GM15510 (cell line): ENCODE measurements around the gene GSG1L.

Source experiments
- POLR2A ChIP-seq: IDR thresholded peaks from 3 replicates; pipeline ENCODE4 v1.6.1; 2011; ENCODE audit warnings: borderline replicate concordance; ENCODE audit not compliant: insufficient read length; ENCODE audit errors: extremely low read depth

Gene GSG1L

GRCh38 chr16:28000314-28001169 is 63.0 kb downstream of the GSG1L start:
- TF ChIP-seq POLR2A = no peak

GRCh38 chr16:27999687-28000086 is 63.8 kb downstream of the GSG1L start:
- no peak for TF ChIP-seq POLR2A

- TF ChIP-seq POLR2A = no peak
Measured at GRCh38 chr16:27995378-27995777, 68.1 kb downstream of the GSG1L start.

GRCh38 chr16:27994686-27995085 is 68.8 kb downstream of the GSG1L start:
- TF ChIP-seq POLR2A = no peak

DNA sequence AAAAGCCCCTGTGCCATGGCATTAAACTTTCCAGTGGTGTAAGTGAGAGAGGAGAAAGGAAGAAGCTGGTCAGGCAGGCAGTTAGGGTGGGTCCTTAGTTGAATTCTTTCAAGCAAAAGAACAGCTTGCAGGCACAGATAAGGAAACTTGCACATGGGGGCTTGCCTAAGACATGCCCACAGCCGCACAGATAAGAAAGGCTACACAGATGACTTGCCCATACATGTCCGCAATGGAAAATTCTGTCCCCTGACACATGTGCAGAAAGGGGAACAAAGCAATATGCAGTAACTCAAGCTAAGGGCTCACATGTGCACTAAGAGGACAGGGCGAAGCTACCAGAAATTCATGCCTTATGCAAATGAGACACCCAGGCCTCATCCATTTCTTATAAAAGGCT is 69.9 kb downstream of the GSG1L start:
- TF ChIP-seq POLR2A = no peak

DNA sequence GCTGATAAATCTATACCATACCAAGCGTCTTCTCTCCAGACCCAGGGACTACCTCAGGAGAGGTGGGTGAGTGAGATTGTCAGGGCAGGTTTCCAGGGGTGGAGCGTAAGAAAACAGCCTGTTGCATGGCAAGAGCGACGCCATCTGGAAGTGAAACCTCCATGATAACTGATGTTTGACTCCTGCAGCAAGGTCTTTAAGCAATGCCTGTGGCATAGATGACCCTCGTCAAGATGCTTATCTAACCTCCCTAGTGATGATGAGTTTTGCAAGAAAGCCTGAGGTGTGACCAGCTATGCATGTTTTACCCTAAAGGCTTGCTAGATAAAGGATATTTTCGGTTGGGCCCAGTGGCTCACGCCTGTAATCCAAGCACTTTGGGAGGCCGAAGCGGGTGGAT is 71.6 kb downstream of the GSG1L start:
- TF ChIP-seq POLR2A = no peak

DNA sequence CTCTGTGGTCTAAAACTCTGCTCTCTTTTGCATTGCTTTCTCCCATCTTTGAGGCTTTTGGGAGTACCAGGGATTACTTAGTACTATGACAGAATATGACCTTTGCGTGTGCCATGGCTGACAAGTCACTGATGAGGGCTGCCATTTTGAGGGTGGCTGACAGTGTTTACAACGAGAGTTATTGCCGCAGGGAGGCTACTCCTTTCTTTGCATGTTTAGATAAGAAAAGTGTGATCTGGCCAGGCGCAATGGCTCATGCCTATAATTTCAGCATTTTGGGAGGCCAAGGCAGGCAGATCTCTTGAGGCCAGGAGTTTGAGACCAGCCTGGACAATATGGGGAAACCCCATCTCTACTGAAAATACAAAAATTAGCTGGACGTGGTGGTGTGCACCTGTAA is 77.5 kb downstream of the GSG1L start:
- TF ChIP-seq POLR2A = no peak

GRCh38 chr16:27984121-27984520 is 79.4 kb downstream of the GSG1L start:
- no peak for TF ChIP-seq POLR2A

- no peak for TF ChIP-seq POLR2A
Measured at GRCh38 chr16:27983244-27983643, 80.3 kb downstream of the GSG1L start.

DNA sequence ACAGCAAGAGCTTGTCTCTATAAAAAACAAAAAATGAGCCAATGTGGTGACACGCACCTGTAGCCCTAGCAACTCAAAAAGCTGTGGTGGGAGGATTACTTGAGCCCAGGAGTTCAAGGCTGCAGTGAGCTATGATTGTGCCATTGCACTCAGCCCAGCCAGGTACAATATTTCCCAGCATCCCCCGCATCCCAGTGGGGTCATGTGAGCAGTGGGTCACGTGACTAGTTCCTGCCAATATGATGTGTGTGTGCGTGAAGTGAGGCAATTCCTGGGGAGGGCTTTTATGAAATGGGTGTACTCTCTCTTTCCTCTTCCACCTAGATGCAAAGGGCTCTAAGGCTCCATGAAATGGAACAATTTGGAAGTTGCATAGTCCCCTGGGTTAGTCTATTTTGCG is 81.3 kb downstream of the GSG1L start:
- no peak for TF ChIP-seq POLR2A

DNA sequence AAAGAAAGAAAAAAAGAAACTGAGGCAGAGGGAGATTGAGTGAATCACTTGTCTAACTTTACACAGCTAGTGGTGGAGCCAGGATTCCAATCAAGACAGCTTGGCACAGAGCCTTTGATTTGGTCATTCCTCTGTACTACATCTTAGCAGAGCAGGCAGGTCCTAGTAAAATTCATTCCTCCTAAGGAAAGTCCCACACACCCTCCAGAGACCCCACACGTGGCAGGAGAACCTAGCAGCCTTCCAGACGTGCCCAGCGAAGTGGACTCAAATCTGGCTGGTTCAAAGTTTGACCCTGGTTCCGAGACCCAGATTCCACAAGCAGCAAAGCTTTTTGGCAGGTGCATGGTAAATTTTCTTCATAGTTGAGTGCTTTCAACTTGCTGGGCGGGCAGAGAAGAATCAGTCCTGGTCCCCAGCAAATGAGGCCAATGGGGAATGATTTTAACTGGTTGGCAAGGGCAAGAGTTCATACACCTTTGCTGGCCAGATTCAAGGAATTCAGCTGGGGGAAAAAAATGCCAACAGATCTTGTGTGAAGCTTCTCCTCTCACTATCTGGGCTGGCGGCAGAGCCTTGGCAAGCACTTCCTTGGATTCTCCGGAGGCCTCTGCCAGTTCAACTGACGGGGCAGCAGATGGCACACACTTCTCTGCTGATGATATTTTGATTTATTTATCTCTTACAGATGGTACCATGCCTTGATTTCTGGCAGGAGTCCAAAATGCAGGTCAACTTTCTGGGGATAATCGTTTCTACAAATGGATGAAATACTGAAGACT is 82.4 kb downstream of the GSG1L start:
- TF ChIP-seq POLR2A = no peak

DNA sequence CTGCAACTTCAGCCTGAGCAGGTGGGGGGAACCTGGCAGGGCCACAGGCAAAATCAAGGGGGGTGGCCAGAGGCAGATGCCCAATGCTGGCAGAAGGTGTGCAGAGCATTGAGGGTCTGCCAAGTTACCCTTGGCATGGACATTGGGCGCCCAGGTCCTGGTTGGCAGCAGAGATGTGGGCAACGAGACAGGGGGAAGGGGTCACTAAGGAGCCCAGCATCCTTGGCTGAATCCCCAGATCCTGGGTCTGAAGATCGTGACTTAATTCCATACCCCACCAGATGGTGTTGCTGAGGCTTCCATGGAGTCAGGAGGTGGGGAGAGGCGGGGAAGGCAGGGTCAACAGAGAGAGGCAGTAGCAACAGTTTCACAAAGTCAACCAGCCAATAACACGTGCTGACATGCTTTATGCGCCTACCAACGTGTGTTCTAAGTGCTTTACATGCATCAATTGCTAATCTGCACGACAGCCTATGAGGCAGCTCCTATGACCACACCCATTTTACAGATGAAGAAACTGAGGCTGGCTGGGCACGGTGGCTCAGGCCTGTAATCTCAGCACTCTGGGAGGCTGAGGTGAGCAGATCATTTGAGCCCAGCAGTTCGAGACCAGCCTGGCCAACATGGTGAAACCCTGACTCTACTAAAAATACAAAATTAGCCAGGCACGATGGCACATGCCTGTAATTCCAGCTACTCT is 83.3 kb downstream of the GSG1L start:
- no peak for TF ChIP-seq POLR2A

- TF ChIP-seq POLR2A = no peak
Measured at GRCh38 chr16:27978876-27979275, 84.6 kb downstream of the GSG1L start.

DNA sequence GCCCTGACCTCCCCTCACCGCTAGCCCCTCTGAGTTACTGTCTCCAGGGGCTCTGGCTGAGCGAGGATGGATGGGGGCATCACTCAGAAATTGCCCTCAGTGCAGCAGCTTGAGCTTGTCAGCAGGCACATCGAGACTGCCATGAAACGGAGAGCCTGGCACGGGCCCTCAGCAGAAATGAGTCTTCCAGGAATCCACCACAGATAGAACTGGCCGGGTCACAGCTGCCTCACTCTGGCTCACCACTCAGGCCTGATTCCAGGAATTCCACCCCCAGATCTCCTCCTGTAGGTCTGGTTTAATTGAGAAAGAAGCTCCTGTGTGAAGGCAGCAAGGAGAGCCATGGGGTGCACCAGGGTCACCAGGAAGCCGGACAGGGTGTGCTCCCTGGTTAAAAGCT is 85.5 kb downstream of the GSG1L start:
- TF ChIP-seq POLR2A = no peak

GRCh38 chr16:27976990-27977389 is 86.5 kb downstream of the GSG1L start:
- no peak for TF ChIP-seq POLR2A
